ENCODE measurements around the gene CCL21.

GRCh38 chr9:34664281-34665066, 45.5 kb downstream of the CCL21 start:
- TF ChIP-seq POLR2A (IDR thresholded peaks at IDR 0.05): no peak
- peak in 1 of 3 donors; percentile 23 for TF ChIP-seq CTCF (IDR thresholded peaks at IDR 0.05)
